Lower leg skin (tissue), 4 donors: ENCODE data around the gene DROSHA. TPM values are rescaled to one million over a fixed set of nuclear protein-coding genes. Genes with fewer than 3 reads are reported as not detected.

Source experiments
- DNase-seq, 2 donors: peaks; one replicate each; pipeline ENCODE4 v3.0.0-alpha.2; 2019; ENCODE audit warnings: low spot score in 2 of 2
- H3K4me3 ChIP-seq: fragments of 200-600 bp; sonication (generic); 2 replicates; pipeline ENCODE4 v1.5.1; 2017; ENCODE audit warnings: mild to moderate bottlenecking, low read depth; ENCODE audit not compliant: poor library complexity, severe bottlenecking
- POLR2A ChIP-seq, 2 donors: fragments of 450-650 bp; IDR thresholded peaks; one replicate each; pipeline ENCODE4 v1.6.1; 2016 to 2017; ENCODE audit warnings: antibody characterized with exemption in 2 of 2, mild to moderate bottlenecking in 1 of 2, moderate library complexity in 1 of 2
- WGBS, 2 donors: methylation state at CpG; one replicate each; pipeline ENCODE4 v1.1.5; 2018; 5-methylcytosine and 5-hydroxymethylcytosine counted together
- intact Hi-C: fragments of 100-400 bp; cut with DNase I; formaldehyde crosslinking; loops from one replicate; pipeline ENCODE4 v1.15.0; 2023; ENCODE audit warnings: low total_unique reads
- total RNA-seq, 4 donors: library from RNA; depleted of rRNA; stranded (reverse); fragments of >200 nt; gene quantifications; one replicate each; pipeline ENCODE4 v1.1.0, GENCODE V29; 2016
- TF ChIP-seq, protein P1 (sequence below), 3 donors: fragments of 450-650 bp; IDR thresholded peaks; one replicate each; pipeline ENCODE4 v1.5.1; 2016; ENCODE audit warnings: antibody characterized with exemption in 3 of 3, mild to moderate bottlenecking in 3 of 3, moderate library complexity in 2 of 3

DROSHA gene
- total RNA-seq, 4 donors from 2014 or later = 21.7 to 59.2 (median 37.3) TPM

DNA sequence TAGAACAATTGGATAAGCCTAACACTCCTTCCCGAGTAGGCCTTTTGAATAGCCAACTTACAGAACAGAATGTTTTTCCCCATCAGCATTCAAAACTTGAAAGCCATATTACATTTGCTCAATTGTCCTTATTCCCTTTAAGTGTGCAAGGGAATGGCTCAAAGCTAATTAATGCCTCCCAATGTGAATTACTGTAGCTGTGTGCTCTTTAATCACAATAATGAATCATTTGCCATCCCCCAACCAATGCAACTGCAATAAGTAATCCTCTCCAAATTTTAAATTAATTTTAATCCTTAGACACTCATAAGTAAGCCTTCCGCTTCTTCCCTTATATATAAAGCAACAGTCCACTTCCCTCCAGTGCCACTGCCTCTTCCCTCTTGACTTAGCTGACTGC is 115.9 kb downstream of the DROSHA start:
- intact Hi-C loops = no loop called here
- TF ChIP-seq, protein P1, sequence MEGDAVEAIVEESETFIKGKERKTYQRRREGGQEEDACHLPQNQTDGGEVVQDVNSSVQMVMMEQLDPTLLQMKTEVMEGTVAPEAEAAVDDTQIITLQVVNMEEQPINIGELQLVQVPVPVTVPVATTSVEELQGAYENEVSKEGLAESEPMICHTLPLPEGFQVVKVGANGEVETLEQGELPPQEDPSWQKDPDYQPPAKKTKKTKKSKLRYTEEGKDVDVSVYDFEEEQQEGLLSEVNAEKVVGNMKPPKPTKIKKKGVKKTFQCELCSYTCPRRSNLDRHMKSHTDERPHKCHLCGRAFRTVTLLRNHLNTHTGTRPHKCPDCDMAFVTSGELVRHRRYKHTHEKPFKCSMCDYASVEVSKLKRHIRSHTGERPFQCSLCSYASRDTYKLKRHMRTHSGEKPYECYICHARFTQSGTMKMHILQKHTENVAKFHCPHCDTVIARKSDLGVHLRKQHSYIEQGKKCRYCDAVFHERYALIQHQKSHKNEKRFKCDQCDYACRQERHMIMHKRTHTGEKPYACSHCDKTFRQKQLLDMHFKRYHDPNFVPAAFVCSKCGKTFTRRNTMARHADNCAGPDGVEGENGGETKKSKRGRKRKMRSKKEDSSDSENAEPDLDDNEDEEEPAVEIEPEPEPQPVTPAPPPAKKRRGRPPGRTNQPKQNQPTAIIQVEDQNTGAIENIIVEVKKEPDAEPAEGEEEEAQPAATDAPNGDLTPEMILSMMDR (IDR thresholded peaks at IDR 0.05) = no peak
- no peak for TF ChIP-seq POLR2A (IDR thresholded peaks at IDR 0.05)
- no peak for DNase-seq
- no peak overlapping the region for H3K4me3 ChIP-seq
- WGBS, 2 donors = 94 to 96% methylated on average over 2 of the region's 2 CpGs

DNA sequence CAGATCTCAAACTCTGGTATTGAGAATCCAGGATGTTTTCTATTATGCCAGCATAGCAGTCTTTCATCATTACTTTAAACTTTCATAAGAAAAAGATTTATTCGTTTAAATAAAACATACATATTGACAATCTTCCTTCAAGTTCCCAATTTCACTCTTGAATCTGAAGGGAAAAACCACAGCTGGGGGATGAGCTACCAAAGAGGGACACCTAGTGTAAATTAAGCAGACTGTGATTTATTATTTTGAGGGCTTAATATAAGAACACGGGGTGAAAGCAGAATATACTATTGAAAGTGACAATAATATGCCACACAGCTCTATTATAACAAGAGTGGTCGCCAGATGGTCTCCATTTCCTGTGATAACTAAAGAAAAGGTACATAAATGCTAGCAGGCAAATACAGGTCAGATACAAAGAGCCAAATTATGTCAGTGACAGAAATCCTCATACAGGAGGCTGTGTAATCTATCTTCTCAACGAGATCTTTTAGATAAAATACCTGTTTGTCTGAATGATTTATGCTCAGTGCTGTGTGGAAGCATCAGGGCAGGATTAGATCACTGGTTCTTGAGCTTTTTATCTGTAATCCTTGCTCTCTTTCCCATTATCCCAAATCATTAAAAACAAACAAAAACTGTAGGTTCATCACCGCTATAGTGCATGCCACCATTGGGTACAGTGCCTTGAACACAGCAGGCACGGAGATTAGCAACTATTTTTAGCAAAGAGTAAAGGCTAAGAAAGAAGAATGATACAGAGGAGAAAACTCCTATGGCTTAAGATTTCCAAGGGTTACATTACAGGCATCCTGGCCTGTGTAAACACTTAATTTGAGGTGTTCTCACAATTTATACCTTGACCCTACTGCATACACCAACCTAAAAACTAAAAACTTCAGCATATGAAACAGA is 116.6 kb downstream of the DROSHA start:
- WGBS, 2 donors = 64 to 65% methylated on average over 6 of the region's 6 CpGs
- no peak for TF ChIP-seq POLR2A (IDR thresholded peaks at IDR 0.05)
- TF ChIP-seq, protein P1 (IDR thresholded peaks at IDR 0.05) = no peak
- H3K4me3 ChIP-seq = no peak overlapping the region
- no peak for DNase-seq
- intact Hi-C loops = no loop called here

DNA sequence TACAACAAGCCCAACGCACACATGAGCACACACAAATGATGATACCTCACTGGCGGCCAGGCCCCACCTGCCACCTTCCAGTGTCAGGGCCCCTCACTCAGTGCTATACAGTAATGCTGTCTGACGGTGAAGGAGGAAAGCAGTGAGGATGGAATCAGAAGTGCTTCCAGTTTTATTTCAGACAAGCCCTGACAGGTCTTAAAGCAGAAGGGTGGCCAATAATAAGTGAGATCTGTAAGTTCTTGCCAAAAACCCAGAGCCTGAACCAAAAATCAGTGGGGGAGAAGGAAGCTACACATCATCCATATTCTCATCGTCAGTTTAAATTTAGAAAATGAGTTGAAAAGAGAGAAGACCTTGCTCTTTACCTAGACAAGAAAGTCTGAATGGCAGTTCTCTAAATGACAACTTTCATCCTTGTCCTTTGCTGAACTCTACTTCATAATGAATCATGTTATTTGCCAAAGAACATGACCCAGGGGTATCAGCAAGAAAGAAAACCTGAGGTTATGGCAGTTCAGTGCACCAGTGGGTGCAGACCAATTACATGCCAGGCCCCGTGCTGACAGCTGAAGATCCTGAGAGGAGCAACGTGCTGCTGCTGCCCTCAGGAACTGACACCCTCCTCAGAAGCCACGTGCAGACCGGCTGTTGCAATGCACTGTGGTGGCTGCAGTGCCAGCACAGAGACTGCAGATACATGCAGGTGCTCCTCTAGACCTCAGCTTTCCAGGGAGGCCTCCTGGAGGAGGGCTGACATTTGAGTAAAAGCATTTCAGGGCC is 118.7 kb downstream of the DROSHA start:
- TF ChIP-seq, protein P1 (IDR thresholded peaks at IDR 0.05) = no peak
- TF ChIP-seq POLR2A (IDR thresholded peaks at IDR 0.05) = no peak
- no peak for DNase-seq
- WGBS, 2 donors = 47 to 48% methylated on average over 7 to 8 of the region's 8 CpGs
- intact Hi-C loops = no loop called here
- H3K4me3 ChIP-seq = no peak overlapping the region

GRCh38 chr5:31412324-31412723 is 119.6 kb downstream of the DROSHA start:
- intact Hi-C loops = no loop called here
- WGBS, 2 donors = 15 to 41% methylated on average over 1 of the region's 1 CpG
- TF ChIP-seq POLR2A (IDR thresholded peaks at IDR 0.05) = no peak
- TF ChIP-seq, protein P1 (IDR thresholded peaks at IDR 0.05) = no peak
- no peak for DNase-seq
- H3K4me3 ChIP-seq = no peak overlapping the region

DNA sequence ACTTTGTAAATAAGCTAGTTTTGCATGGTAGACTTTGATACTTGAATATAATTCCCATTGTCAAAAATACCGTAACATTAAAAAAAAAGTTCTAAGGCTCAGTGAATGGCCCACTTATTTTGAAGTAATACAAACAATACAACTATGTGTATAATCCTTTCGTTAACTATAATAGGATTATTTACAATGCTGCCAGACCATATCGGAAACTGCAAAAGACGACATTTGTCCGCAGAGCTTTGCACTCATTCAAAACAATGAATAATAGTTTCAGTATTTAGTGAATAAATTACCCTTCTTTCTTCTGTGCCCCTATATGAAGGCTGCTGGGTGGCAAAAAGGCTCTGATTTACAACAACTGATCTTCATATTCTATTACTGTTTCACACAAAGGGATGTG is 121.8 kb downstream of the DROSHA start:
- 94 to 97% methylated on average over 5 of the region's 5 CpGs for WGBS, 2 donors
- no peak for TF ChIP-seq POLR2A (IDR thresholded peaks at IDR 0.05)
- TF ChIP-seq, protein P1 (IDR thresholded peaks at IDR 0.05) = no peak
- intact Hi-C loops = no loop called here
- no peak overlapping the region for H3K4me3 ChIP-seq
- no peak for DNase-seq
